Measurements from ENCODE around the gene CTSH.
A peak's percentile ranks its signal among the peaks of the same experiment; 100 is the strongest.

CTSH gene

GRCh38 chr15:78977591-78978347 lies 32.9 kb upstream of the CTSH start:
- no peak for DNase-seq

GRCh38 chr15:78977091-78977571 lies 32.3 kb upstream of the CTSH start:
- DNase-seq: peak; percentile 76 to 81

DNA sequence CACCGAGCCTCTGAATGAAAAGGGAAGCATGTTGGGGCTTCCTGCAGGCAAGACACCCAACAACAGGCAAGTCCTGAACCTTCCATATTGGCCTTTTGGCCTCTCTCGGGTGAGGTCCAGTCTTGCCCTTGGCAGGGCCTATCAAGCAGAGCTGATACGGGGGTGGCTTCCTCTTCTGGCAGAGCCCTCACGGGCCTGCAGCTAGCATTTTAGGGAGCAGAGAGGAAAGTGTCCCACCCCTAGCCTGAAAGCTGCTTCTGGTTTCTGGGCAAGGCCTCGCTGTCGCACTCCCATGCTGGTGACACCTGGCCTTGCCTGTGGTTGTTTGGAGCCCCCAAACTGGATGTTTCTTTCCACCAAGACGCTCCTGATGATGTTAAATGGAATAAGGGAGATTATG lies 31.8 kb upstream of the CTSH start:
- DNase-seq: peak; percentile 60 to 76

GRCh38 chr15:78974272-78974918 lies 29.5 kb upstream of the CTSH start:
- no peak for DNase-seq

DNA sequence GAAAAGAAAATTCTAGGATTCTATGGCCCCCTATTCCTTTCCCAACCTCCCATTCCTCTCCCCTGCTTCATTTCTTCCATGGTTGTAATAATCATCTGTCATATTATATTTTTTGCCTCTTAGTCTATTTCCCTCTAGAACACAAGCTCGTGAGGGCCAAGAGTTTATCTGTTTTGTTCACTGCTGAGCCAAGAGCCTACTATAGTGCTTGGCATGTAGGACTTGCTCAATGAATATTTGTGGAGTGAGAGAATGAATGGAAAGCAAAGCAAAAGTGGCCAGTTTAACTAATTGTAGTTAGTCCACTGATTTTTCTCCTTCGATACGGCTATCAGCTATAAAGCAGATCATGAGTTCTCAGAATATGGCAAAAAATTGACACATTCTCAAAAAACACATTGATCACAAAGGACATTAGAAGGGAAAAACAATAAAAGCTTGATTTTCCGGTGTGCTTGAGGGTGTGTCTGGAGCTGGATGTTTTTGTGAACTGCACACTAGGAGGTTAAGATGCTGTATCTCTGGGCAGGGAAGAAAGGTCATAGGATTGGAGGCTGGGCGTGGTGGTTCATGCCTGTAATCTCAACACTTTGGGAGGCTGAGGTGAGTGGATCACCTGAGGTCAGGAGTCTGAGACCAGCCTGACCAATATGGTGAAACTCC lies 25.0 kb upstream of the CTSH start:
- DNase-seq: no peak

DNA sequence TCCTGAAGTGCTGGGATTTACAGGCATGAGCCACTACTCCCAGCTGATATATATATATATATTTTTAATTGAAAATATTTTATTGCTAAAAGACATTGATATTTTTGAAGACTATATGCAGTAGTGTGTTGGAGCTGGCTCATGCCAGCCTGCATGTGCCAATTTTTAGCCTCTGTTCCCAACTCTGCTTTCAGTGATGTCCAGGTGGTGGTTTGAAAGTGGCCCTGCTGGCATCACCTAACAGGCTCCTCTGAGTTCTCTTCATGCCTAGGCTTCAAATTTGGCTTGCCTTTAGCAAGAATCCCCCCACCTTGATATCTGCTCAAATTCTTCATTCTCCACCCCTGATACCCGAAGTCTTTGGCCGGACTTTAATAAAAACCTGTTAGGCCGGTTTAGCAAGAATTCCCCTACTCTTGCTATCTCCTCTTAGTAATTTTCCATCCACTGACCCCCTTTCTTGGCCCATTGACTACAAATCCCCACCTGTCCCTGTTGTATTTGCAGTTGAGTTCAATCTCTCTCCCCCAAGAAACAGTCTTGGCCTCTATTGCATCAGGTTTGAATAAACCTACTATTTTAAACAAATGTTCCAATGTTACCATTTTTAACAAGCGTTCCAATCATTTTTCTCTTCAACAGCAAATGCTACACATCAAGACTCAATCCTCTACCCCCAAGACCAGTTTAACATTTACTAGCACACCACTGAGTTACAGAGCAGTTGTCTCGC lies 23.9 kb upstream of the CTSH start:
- no peak for DNase-seq

- no peak for DNase-seq
Observed at GRCh38 chr15:78968114-78968513, 23.3 kb upstream of the CTSH start.

DNA sequence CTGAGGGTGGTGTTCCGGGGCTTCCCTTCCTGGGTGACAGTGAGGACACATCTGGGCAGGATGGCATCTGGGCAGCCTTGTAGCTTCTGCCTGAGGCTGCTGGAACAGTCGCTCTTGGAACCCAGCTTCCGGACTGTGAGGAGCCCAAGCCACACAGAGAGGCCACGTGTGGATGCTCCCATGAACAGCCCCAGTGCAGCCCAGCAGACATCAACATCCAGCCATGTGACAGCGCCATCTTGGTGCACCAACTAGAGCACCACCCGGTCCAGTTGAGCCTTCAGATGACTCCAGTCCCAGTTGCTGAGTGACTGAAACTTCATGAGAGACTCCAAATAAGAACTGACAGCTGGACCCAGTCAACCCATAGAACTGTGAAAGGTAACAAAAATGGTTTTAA lies 15.5 kb upstream of the CTSH start:
- DNase-seq: no peak

DNA sequence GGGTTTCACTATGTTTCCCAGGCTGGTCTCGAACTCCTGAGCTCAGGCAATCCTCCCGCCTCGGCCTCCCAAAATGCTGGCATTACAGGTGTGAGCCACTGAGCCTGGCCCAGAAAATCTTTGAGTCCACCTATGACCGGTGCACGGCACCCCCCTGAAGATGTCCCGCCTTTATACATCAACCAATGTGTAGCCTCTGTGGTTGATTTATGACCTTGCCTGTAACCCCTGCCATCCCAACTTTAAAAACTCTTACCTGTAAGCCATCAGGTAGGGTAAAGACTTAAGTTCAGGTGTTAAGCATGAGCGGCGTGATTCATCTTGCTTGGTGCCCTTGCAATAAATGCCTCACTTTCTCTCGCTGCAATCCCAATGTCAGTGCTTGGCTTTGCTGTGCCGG lies 14.5 kb upstream of the CTSH start:
- DNase-seq: no peak

GRCh38 chr15:78957416-78958093 lies 12.7 kb upstream of the CTSH start:
- DNase-seq: no peak

DNA sequence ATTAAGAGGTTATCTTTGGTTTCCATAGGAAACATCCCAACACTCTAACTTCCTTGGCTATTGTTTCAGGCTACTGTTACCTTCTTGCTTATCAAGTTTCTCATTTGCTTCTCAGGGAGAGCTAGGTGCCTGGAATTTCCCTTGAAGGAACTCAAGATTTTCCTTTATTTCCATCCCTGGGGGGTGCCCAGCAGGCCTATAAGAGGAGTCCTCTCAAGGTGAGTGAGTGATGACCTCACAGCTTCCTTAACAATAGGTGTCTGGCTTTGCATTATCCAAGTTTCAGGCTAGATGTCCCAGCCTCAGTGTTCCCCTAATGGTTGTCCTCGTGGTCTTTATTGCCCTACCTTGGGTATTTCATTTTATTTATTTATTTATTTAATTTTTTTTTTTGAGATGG lies 12.1 kb upstream of the CTSH start:
- no peak for DNase-seq

GRCh38 chr15:78955355-78955754 lies 10.5 kb upstream of the CTSH start:
- DNase-seq: no peak

GRCh38 chr15:78951841-78952238 lies 7.0 kb upstream of the CTSH start:
- no peak for DNase-seq

- DNase-seq: peak; percentile 36 to 56
Observed at GRCh38 chr15:78950902-78951840, 6.3 kb upstream of the CTSH start.

DNA sequence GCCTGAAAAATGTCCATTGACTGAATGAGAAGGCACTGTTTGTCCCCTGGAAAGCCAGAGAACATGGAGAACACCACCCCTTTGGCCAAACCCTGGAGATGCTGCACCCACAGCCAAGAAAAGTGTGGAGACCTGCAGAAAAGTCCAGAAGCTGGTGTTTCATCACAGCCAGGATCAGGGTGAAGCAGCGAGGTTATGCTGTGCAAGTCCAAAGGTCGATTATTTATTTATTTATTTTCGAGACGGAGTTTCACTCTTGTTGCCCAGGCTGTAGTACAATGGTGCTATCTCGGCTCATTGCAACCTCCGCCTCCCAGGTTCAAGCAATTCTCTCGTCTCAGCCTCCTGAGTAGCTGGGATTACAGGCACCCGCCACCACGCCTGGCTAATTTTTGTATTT lies 5.5 kb upstream of the CTSH start:
- DNase-seq: no peak

- DNase-seq: no peak
Observed at GRCh38 chr15:78949461-78949860, 4.6 kb upstream of the CTSH start.

GRCh38 chr15:78947506-78947905 lies 2.7 kb upstream of the CTSH start:
- DNase-seq: no peak

- DNase-seq: no peak
Observed at GRCh38 chr15:78946493-78946892, 1.6 kb upstream of the CTSH start.

- no peak for DNase-seq
Observed at GRCh38 chr15:78944202-78944625, 632 bp downstream of the CTSH start.

GRCh38 chr15:78943692-78944091 lies 1.2 kb downstream of the CTSH start:
- DNase-seq: no peak

GRCh38 chr15:78942741-78943140 lies 2.1 kb downstream of the CTSH start:
- DNase-seq: no peak

Measured in inflammatory macrophage (primary cell).